KOPT-K1 (cell line): ENCODE results near the gene HMG20A.

ENCODE experiments used
- H3K27ac ChIP-seq: fragments of 200-600 bp; sonication (generic); 2 replicates; pipeline ENCODE4 v1.5.1; 2016; ENCODE audit warnings: antibody characterized with exemption, mild to moderate bottlenecking, low read depth, low read length; ENCODE audit not compliant: poor library complexity, severe bottlenecking
- H3K36me3 ChIP-seq: fragments of 200-600 bp; sonication (generic); 2 replicates; pipeline ENCODE4 v1.5.1; 2017; ENCODE audit warnings: antibody characterized with exemption, mild to moderate bottlenecking, low read length, moderate library complexity; ENCODE audit not compliant: insufficient read depth
- H3K9me3 ChIP-seq: fragments of 200-600 bp; sonication (generic); 2 replicates; pipeline ENCODE4 v1.5.1; 2017; ENCODE audit warnings: antibody characterized with exemption, low read length, mild to moderate bottlenecking; ENCODE audit not compliant: insufficient read depth, poor library complexity, severe bottlenecking

HMG20A gene

GRCh38 chr15:77470235-77470634 lies 49.5 kb downstream of the HMG20A start:
- H3K27ac ChIP-seq = no peak overlapping the region
- H3K36me3 ChIP-seq = peaks cover 71% of the 10 kb centered on the region
- no peaks in the 10 kb centered on the region for H3K9me3 ChIP-seq

- no peak overlapping the region for H3K27ac ChIP-seq
- H3K36me3 ChIP-seq = peaks cover 74% of the 10 kb centered on the region
- H3K9me3 ChIP-seq = no peaks in the 10 kb centered on the region
These were observed 52.6 kb downstream of the HMG20A start for GRCh38 chr15:77473328-77473727.

- H3K36me3 ChIP-seq = peaks cover 76% of the 10 kb centered on the region
- no peak overlapping the region for H3K27ac ChIP-seq
- H3K9me3 ChIP-seq = no peaks in the 10 kb centered on the region
These were observed 53.8 kb downstream of the HMG20A start for GRCh38 chr15:77474310-77474988.

GRCh38 chr15:77475001-77475400 lies 54.3 kb downstream of the HMG20A start:
- Histone ChIP-seq H3K36me3 (peaks cover 78% of the 10 kb centered on the region), H3K27ac (no peak overlapping the region), H3K9me3 (no peaks in the 10 kb centered on the region)

GRCh38 chr15:77475898-77476297 lies 55.2 kb downstream of the HMG20A start:
- no peak overlapping the region for H3K27ac ChIP-seq
- H3K9me3 ChIP-seq = no peaks in the 10 kb centered on the region
- peaks cover 80% of the 10 kb centered on the region for H3K36me3 ChIP-seq

- Histone ChIP-seq H3K36me3 (peaks cover 80% of the 10 kb centered on the region), H3K27ac (no peak overlapping the region), H3K9me3 (no peaks in the 10 kb centered on the region)
These were observed 56.3 kb downstream of the HMG20A start for GRCh38 chr15:77476995-77477394.

GRCh38 chr15:77478051-77478450 lies 57.4 kb downstream of the HMG20A start:
- Histone ChIP-seq H3K9me3 (no peaks in the 10 kb centered on the region), H3K27ac (no peak overlapping the region), H3K36me3 (peaks cover 79% of the 10 kb centered on the region)

- H3K27ac ChIP-seq = no peak overlapping the region
- H3K36me3 ChIP-seq = peaks cover 81% of the 10 kb centered on the region
- H3K9me3 ChIP-seq = no peaks in the 10 kb centered on the region
These were observed 58.3 kb downstream of the HMG20A start for GRCh38 chr15:77479015-77479414.

GRCh38 chr15:77480859-77481633 lies 60.4 kb downstream of the HMG20A start:
- Histone ChIP-seq H3K27ac (no peak overlapping the region), H3K9me3 (no peaks in the 10 kb centered on the region), H3K36me3 (peaks cover 83% of the 10 kb centered on the region)

GRCh38 chr15:77481670-77482069 lies 61.0 kb downstream of the HMG20A start:
- Histone ChIP-seq H3K36me3 (peaks cover 85% of the 10 kb centered on the region), H3K9me3 (no peaks in the 10 kb centered on the region), H3K27ac (no peak overlapping the region)

GRCh38 chr15:77482570-77482969 lies 61.9 kb downstream of the HMG20A start:
- Histone ChIP-seq H3K36me3 (peaks cover 80% of the 10 kb centered on the region), H3K9me3 (no peaks in the 10 kb centered on the region), H3K27ac (no peak overlapping the region)

GRCh38 chr15:77483425-77484140 lies 62.9 kb downstream of the HMG20A start:
- Histone ChIP-seq H3K27ac (no peak overlapping the region), H3K36me3 (peaks cover 70% of the 10 kb centered on the region)

GRCh38 chr15:77484994-77485393 lies 64.3 kb downstream of the HMG20A start:
- Histone ChIP-seq H3K27ac (no peak overlapping the region), H3K36me3 (peaks cover 56% of the 10 kb centered on the region), H3K9me3 (no peaks in the 10 kb centered on the region)

More at GRCh38 chr15:77483425-77484140, 62.9 kb downstream of the HMG20A start:
- H3K9me3 ChIP-seq = no peaks in the 10 kb centered on the region

- H3K9me3 ChIP-seq = no peaks in the 10 kb centered on the region
- peaks cover 42% of the 10 kb centered on the region for H3K36me3 ChIP-seq
- no peak overlapping the region for H3K27ac ChIP-seq
These were observed 66.1 kb downstream of the HMG20A start for GRCh38 chr15:77486542-77487468.
